Mesendoderm (in vitro differentiated cells): Measurements from ENCODE around the gene PARD3B.

Source experiments
- DNase-seq: peaks from one replicate; pipeline ENCODE4 v3.0.0; 2013
- H2AK5ac ChIP-seq: 2 replicates; pipeline ENCODE4 v1.6.1; 2013; ENCODE audit warnings: low read length, inconsistent platforms
- H2BK120ac ChIP-seq: 2 replicates; pipeline ENCODE4 v1.6.1; 2013; ENCODE audit warnings: low read depth, mild to moderate bottlenecking, low read length, moderate library complexity, mixed read lengths
- H2BK15ac ChIP-seq: replicated peaks from 2 replicates; pipeline ENCODE4 v1.6.1; 2013; ENCODE audit warnings: low read depth, mild to moderate bottlenecking, moderate library complexity
- H2BK5ac ChIP-seq: 2 replicates; pipeline ENCODE4 v1.6.1; 2013; ENCODE audit warnings: low read length, inconsistent platforms
- H3K18ac ChIP-seq: 2 replicates; pipeline ENCODE4 v1.6.1; 2013; ENCODE audit warnings: mild to moderate bottlenecking, low read length, mixed read lengths
- H3K23ac ChIP-seq: one replicate; pipeline ENCODE4 v1.6.1; 2013; ENCODE audit warnings: low read length
- H3K27ac ChIP-seq: 2 replicates; pipeline ENCODE4 v1.5.1; 2013; ENCODE audit warnings: low read depth, mild to moderate bottlenecking, inconsistent platforms, low read length, moderate library complexity
- H3K27me3 ChIP-seq: 2 replicates; pipeline ENCODE4 v1.6.1; 2013; ENCODE audit warnings: low read length, control low read depth, mild to moderate bottlenecking, inconsistent platforms; ENCODE audit not compliant: insufficient read depth, poor library complexity
- H3K36me3 ChIP-seq: 2 replicates; pipeline ENCODE4 v1.6.1; 2013; ENCODE audit warnings: low read length, inconsistent platforms; ENCODE audit not compliant: control insufficient read depth, insufficient read depth
- H3K4ac ChIP-seq: one replicate; pipeline ENCODE4 v1.6.1; 2013; ENCODE audit warnings: low read depth, mild to moderate bottlenecking, low read length, moderate library complexity
- H3K4me1 ChIP-seq: 2 replicates; pipeline ENCODE4 v1.6.1; 2013; ENCODE audit warnings: low read depth, low read length, inconsistent platforms; ENCODE audit not compliant: control insufficient read depth
- H3K4me2 ChIP-seq: 2 replicates; pipeline ENCODE4 v1.6.1; 2013; ENCODE audit warnings: low read length
- H3K4me3 ChIP-seq: 2 replicates; pipeline ENCODE4 v1.5.1; 2013; ENCODE audit warnings: mild to moderate bottlenecking, low read length
- H3K56ac ChIP-seq: one replicate; pipeline ENCODE4 v1.6.1; 2013; ENCODE audit warnings: low read length
- H3K79me1 ChIP-seq: 2 replicates; pipeline ENCODE4 v1.6.1; 2013; ENCODE audit warnings: low read length, inconsistent platforms
- H3K79me2 ChIP-seq: 2 replicates; pipeline ENCODE4 v1.6.1; 2013; ENCODE audit warnings: mild to moderate bottlenecking, low read length; ENCODE audit not compliant: control insufficient read depth, insufficient read depth
- H3K9ac ChIP-seq: 2 replicates; pipeline ENCODE4 v1.6.1; 2013; ENCODE audit warnings: low read length, inconsistent platforms
- H4K5ac ChIP-seq: one replicate; pipeline ENCODE4 v1.6.1; 2013; ENCODE audit warnings: low read length
- H4K8ac ChIP-seq: one replicate; pipeline ENCODE4 v1.6.1; 2013; ENCODE audit warnings: low read depth, mild to moderate bottlenecking, control low read depth, low read length, moderate library complexity
- WGBS: extraction: QIAGEN DNeasy Blood & Tissue Kit; methylation state at CpG from one replicate; pipeline ENCODE4 v1.1.7; 2013; ENCODE audit warnings: low lambda C conversion rate, missing lambda C conversion rate; ENCODE audit not compliant: insufficient coverage; ENCODE audit errors: extremely low coverage; 5-methylcytosine and 5-hydroxymethylcytosine counted together

PARD3B gene

GRCh38 chr2:205511641-205512040, 966.4 kb downstream of the PARD3B start:
- no peak overlapping the region for H2BK5ac ChIP-seq
- no peak overlapping the region for H3K4ac ChIP-seq
- H3K56ac ChIP-seq = no peak overlapping the region
- H3K27me3 ChIP-seq = no peaks in the 10 kb centered on the region
- H3K23ac ChIP-seq = no peak overlapping the region
- no peaks in the 10 kb centered on the region for H3K79me2 ChIP-seq
- DNase-seq = no peak
- H3K9ac ChIP-seq = no peak overlapping the region
- H3K4me3 ChIP-seq = no peak overlapping the region
- no peak overlapping the region for H2BK120ac ChIP-seq
- no peak overlapping the region for H3K4me2 ChIP-seq
- no peaks in the 10 kb centered on the region for H3K79me1 ChIP-seq
- no peak overlapping the region for H2AK5ac ChIP-seq
- no CpG with 5 or more reads among the region's 3 CpGs for WGBS
- no peak overlapping the region for H2BK15ac ChIP-seq
- H3K18ac ChIP-seq = no peak overlapping the region
- no peak overlapping the region for H4K8ac ChIP-seq
- no peak overlapping the region for H4K5ac ChIP-seq
- no peak overlapping the region for H3K27ac ChIP-seq
- no peaks in the 10 kb centered on the region for H3K36me3 ChIP-seq
- H3K4me1 ChIP-seq = peaks cover 3% of the 10 kb centered on the region

- Histone ChIP-seq H3K4me2 (no peak overlapping the region), H3K56ac (no peak overlapping the region), H3K9ac (no peak overlapping the region), H3K4ac (no peak overlapping the region), H3K4me3 (no peak overlapping the region), H3K79me2 (no peaks in the 10 kb centered on the region), H2BK120ac (no peak overlapping the region), H3K36me3 (no peaks in the 10 kb centered on the region), H3K27ac (no peak overlapping the region), H4K5ac (no peak overlapping the region), H2BK15ac (no peak overlapping the region), H3K4me1 (no peaks in the 10 kb centered on the region), H3K23ac (no peak overlapping the region), H4K8ac (no peak overlapping the region), H3K18ac (no peak overlapping the region), H3K79me1 (no peaks in the 10 kb centered on the region), H2BK5ac (no peak overlapping the region), H2AK5ac (no peak overlapping the region), H3K27me3 (no peaks in the 10 kb centered on the region)
- no CpG with 5 or more reads among the region's 4 CpGs for WGBS
- no peak for DNase-seq
Measured at GRCh38 chr2:205520311-205520710, 975.0 kb downstream of the PARD3B start.

- H3K4me3 ChIP-seq = no peak overlapping the region
- H2BK5ac ChIP-seq = no peak overlapping the region
- no peak overlapping the region for H3K4me2 ChIP-seq
- no peaks in the 10 kb centered on the region for H3K79me2 ChIP-seq
- no peaks in the 10 kb centered on the region for H3K27me3 ChIP-seq
- H3K36me3 ChIP-seq = no peaks in the 10 kb centered on the region
- WGBS = no CpG with 5 or more reads among the region's 3 CpGs
- no peak overlapping the region for H2AK5ac ChIP-seq
- DNase-seq = no peak
- H2BK15ac ChIP-seq = no peak overlapping the region
- H3K4ac ChIP-seq = no peak overlapping the region
- H2BK120ac ChIP-seq = no peak overlapping the region
- no peak overlapping the region for H3K9ac ChIP-seq
- no peak overlapping the region for H4K8ac ChIP-seq
- no peaks in the 10 kb centered on the region for H3K79me1 ChIP-seq
- no peaks in the 10 kb centered on the region for H3K4me1 ChIP-seq
- H3K18ac ChIP-seq = no peak overlapping the region
- no peak overlapping the region for H4K5ac ChIP-seq
- no peak overlapping the region for H3K23ac ChIP-seq
- no peak overlapping the region for H3K56ac ChIP-seq
- no peak overlapping the region for H3K27ac ChIP-seq
Measured at GRCh38 chr2:205524656-205525055, 979.4 kb downstream of the PARD3B start.

- no peak overlapping the region for H2BK15ac ChIP-seq
- no peak overlapping the region for H3K18ac ChIP-seq
- no peak overlapping the region for H3K27ac ChIP-seq
- no peak overlapping the region for H4K8ac ChIP-seq
- no peaks in the 10 kb centered on the region for H3K79me2 ChIP-seq
- no peaks in the 10 kb centered on the region for H3K27me3 ChIP-seq
- no peak for DNase-seq
- no peak overlapping the region for H3K4me2 ChIP-seq
- H2BK5ac ChIP-seq = no peak overlapping the region
- H3K4ac ChIP-seq = no peak overlapping the region
- H2AK5ac ChIP-seq = no peak overlapping the region
- no peaks in the 10 kb centered on the region for H3K79me1 ChIP-seq
- H3K23ac ChIP-seq = no peak overlapping the region
- H3K36me3 ChIP-seq = no peaks in the 10 kb centered on the region
- H3K9ac ChIP-seq = no peak overlapping the region
- H4K5ac ChIP-seq = no peak overlapping the region
- no peak overlapping the region for H3K4me3 ChIP-seq
- no peak overlapping the region for H3K56ac ChIP-seq
- no peaks in the 10 kb centered on the region for H3K4me1 ChIP-seq
- H2BK120ac ChIP-seq = no peak overlapping the region
Measured at GRCh38 chr2:205527801-205528200, 982.5 kb downstream of the PARD3B start.

GRCh38 chr2:205531072-205531471, 985.8 kb downstream of the PARD3B start:
- H3K4ac ChIP-seq = no peak overlapping the region
- no peak overlapping the region for H3K56ac ChIP-seq
- no peak overlapping the region for H3K9ac ChIP-seq
- no peak overlapping the region for H3K4me2 ChIP-seq
- H3K79me2 ChIP-seq = no peaks in the 10 kb centered on the region
- no peak overlapping the region for H4K8ac ChIP-seq
- no peaks in the 10 kb centered on the region for H3K27me3 ChIP-seq
- no peak overlapping the region for H3K23ac ChIP-seq
- no peak for DNase-seq
- no peaks in the 10 kb centered on the region for H3K4me1 ChIP-seq
- no CpG with 5 or more reads among the region's 2 CpGs for WGBS
- no peak overlapping the region for H4K5ac ChIP-seq
- no peak overlapping the region for H2AK5ac ChIP-seq
- H2BK5ac ChIP-seq = no peak overlapping the region
- no peak overlapping the region for H2BK15ac ChIP-seq
- H2BK120ac ChIP-seq = no peak overlapping the region
- H3K79me1 ChIP-seq = no peaks in the 10 kb centered on the region
- no peaks in the 10 kb centered on the region for H3K36me3 ChIP-seq
- H3K27ac ChIP-seq = no peak overlapping the region
- H3K4me3 ChIP-seq = no peak overlapping the region
- H3K18ac ChIP-seq = no peak overlapping the region

GRCh38 chr2:205531489-205532148, 986.3 kb downstream of the PARD3B start:
- Histone ChIP-seq H3K4me1 (no peaks in the 10 kb centered on the region), H3K23ac (no peak overlapping the region), H2BK15ac (no peak overlapping the region), H3K4ac (no peak overlapping the region), H3K9ac (no peak overlapping the region), H3K4me3 (no peak overlapping the region), H4K5ac (no peak overlapping the region), H4K8ac (no peak overlapping the region), H2BK5ac (no peak overlapping the region), H3K18ac (no peak overlapping the region), H3K79me2 (no peaks in the 10 kb centered on the region), H2AK5ac (no peak overlapping the region), H3K36me3 (no peaks in the 10 kb centered on the region), H3K27me3 (no peaks in the 10 kb centered on the region), H3K27ac (no peak overlapping the region), H3K79me1 (no peaks in the 10 kb centered on the region), H3K56ac (no peak overlapping the region), H3K4me2 (no peak overlapping the region), H2BK120ac (no peak overlapping the region)
- WGBS = no CpG with 5 or more reads among the region's 9 CpGs
- DNase-seq = no peak
